GM12874 (cell line): Measurements from ENCODE around the gene ZBTB7C.

Source experiments
- CTCF ChIP-seq: IDR thresholded peaks from 2 replicates; pipeline ENCODE4 v1.5.1; 2011; ENCODE audit warnings: low read depth, mild to moderate bottlenecking, control low read depth, low read length, moderate library complexity; ENCODE audit not compliant: insufficient read depth

ZBTB7C gene

GRCh38 chr18:48194591-48195181, 214.5 kb downstream of the ZBTB7C start:
- TF ChIP-seq CTCF, result no peak

- no peak for TF ChIP-seq CTCF
Measured at GRCh38 chr18:48193521-48194492, 215.4 kb downstream of the ZBTB7C start.

- no peak for TF ChIP-seq CTCF
Measured at GRCh38 chr18:48192542-48192941, 216.6 kb downstream of the ZBTB7C start.

- no peak for TF ChIP-seq CTCF
Measured at GRCh38 chr18:48191494-48191893, 217.7 kb downstream of the ZBTB7C start.

GRCh38 chr18:48190994-48191393, 218.2 kb downstream of the ZBTB7C start:
- no peak for TF ChIP-seq CTCF

- no peak for TF ChIP-seq CTCF
Measured at GRCh38 chr18:48188609-48189008, 220.6 kb downstream of the ZBTB7C start.

- no peak for TF ChIP-seq CTCF
Measured at GRCh38 chr18:48186861-48187260, 222.3 kb downstream of the ZBTB7C start.
